H7 (cell line): ENCODE results near the gene SYNGR3. TPM values are rescaled to one million over a fixed set of nuclear protein-coding genes. Genes with fewer than 3 reads are reported as not detected.

Experiments used
- DNase-seq: peaks from one replicate; pipeline ENCODE4 v3.0.0; 2012
- H3K27me3 ChIP-seq: 2 replicates; pipeline ENCODE4 v1.6.0; 2011; ENCODE audit warnings: mild to moderate bottlenecking, low read length; ENCODE audit not compliant: control insufficient read depth, insufficient read depth
- H3K36me3 ChIP-seq: replicated peaks from 2 replicates; pipeline ENCODE4 v1.5.1; 2011; ENCODE audit warnings: low read length; ENCODE audit not compliant: control insufficient read depth, insufficient read depth
- H3K4me3 ChIP-seq: 2 replicates; pipeline ENCODE4 v1.5.1; 2011; ENCODE audit warnings: low read depth, mild to moderate bottlenecking, control low read depth, low read length, moderate library complexity; ENCODE audit not compliant: insufficient read depth
- total RNA-seq: library from RNA; depleted of rRNA; stranded (reverse); fragments of >200 nt; shearing (Covaris generic); gene quantifications from 2 replicates; pipeline ENCODE4 v1.2.3, GENCODE V29; 2014; rRNA removed

Gene SYNGR3
- total RNA-seq, 1 experiment from 2014 or later = 38.6 TPM

- H3K4me3 ChIP-seq = no peak overlapping the region
- no peaks in the 10 kb centered on the region for H3K36me3 ChIP-seq
- no peak for DNase-seq
- no peaks in the 10 kb centered on the region for H3K27me3 ChIP-seq
These were observed 48.0 kb downstream of the SYNGR3 start for GRCh38 chr16:2037647-2038381.

GRCh38 chr16:2038382-2039231, 48.8 kb downstream of the SYNGR3 start:
- H3K27me3 ChIP-seq = no peaks in the 10 kb centered on the region
- peaks cover 2% of the 10 kb centered on the region for H3K36me3 ChIP-seq
- DNase-seq = peak; percentile 84
- no peak overlapping the region for H3K4me3 ChIP-seq

GRCh38 chr16:2039274-2040031, 49.7 kb downstream of the SYNGR3 start:
- peaks cover 2% of the 10 kb centered on the region for H3K36me3 ChIP-seq
- no peak for DNase-seq
- H3K4me3 ChIP-seq = no peak overlapping the region
- no peaks in the 10 kb centered on the region for H3K27me3 ChIP-seq

GRCh38 chr16:2040041-2040786, 50.4 kb downstream of the SYNGR3 start:
- no peak for DNase-seq
- Histone ChIP-seq H3K27me3 (no peaks in the 10 kb centered on the region), H3K36me3 (peaks cover 2% of the 10 kb centered on the region), H3K4me3 (no peak overlapping the region)

- H3K36me3 ChIP-seq = peaks cover 2% of the 10 kb centered on the region
- DNase-seq = no peak
- no peak overlapping the region for H3K4me3 ChIP-seq
- no peaks in the 10 kb centered on the region for H3K27me3 ChIP-seq
These were observed 51.2 kb downstream of the SYNGR3 start for GRCh38 chr16:2040787-2041522.

- peaks cover 2% of the 10 kb centered on the region for H3K36me3 ChIP-seq
These were observed 52.6 kb downstream of the SYNGR3 start for GRCh38 chr16:2042171-2042985.

GRCh38 chr16:2042986-2043666, 53.4 kb downstream of the SYNGR3 start:
- Histone ChIP-seq H3K27me3 (no peaks in the 10 kb centered on the region), H3K4me3 (no peak overlapping the region), H3K36me3 (peaks cover 2% of the 10 kb centered on the region)
- no peak for DNase-seq

More at GRCh38 chr16:2042171-2042985, 52.6 kb downstream of the SYNGR3 start:
- Histone ChIP-seq H3K4me3 (no peak overlapping the region), H3K27me3 (no peaks in the 10 kb centered on the region)
- DNase-seq = no peak

Other genes with a start within 250 kb of the SYNGR3 start
- 147 and 179 TPM in 2 replicates for gene NME3, start 218.4 kb upstream of the SYNGR3 start, total RNA-seq
- 12.7 and 15.3 TPM in 2 replicates for gene EME2, start 217.2 kb upstream of the SYNGR3 start, total RNA-seq
- gene MRPS34, start 216.8 kb upstream of the SYNGR3 start, total RNA-seq = 304 and 324 TPM in 2 replicates
- gene SPSB3, start 207.4 kb upstream of the SYNGR3 start, total RNA-seq = 43.3 and 60.4 TPM in 2 replicates
- gene NUBP2, start 207.0 kb upstream of the SYNGR3 start, total RNA-seq = 138 and 152 TPM in 2 replicates
- gene IGFALS, start 196.3 kb upstream of the SYNGR3 start, total RNA-seq = not detected in 2 replicates
- 45.6 and 51.8 TPM in 2 replicates for gene HAGH, start 163.1 kb upstream of the SYNGR3 start, total RNA-seq
- gene FAHD1, start 162.8 kb upstream of the SYNGR3 start, total RNA-seq = 18.2 and 26.1 TPM in 2 replicates
- 6.4 and 7.9 TPM in 2 replicates for gene MEIOB, start 117.8 kb upstream of the SYNGR3 start, total RNA-seq
- gene HS3ST6, start 71.6 kb upstream of the SYNGR3 start, total RNA-seq = not detected in 2 replicates
- 13.2 and 16.1 TPM in 2 replicates for gene MSRB1, start 46.8 kb upstream of the SYNGR3 start, total RNA-seq
- gene RPL3L, start 35.3 kb upstream of the SYNGR3 start, total RNA-seq = 0.44 TPM in 1 of 2 replicates, not detected in the other
- 305 and 403 TPM in 2 replicates for gene NDUFB10, start 30.4 kb upstream of the SYNGR3 start, total RNA-seq
- 4,719 and 5,018 TPM in 2 replicates for gene RPS2, start 25.1 kb upstream of the SYNGR3 start, total RNA-seq
- not detected in 2 replicates for gene RNF151, start 23.1 kb upstream of the SYNGR3 start, total RNA-seq
- 91.7 and 104 TPM in 2 replicates for gene TBL3, start 17.9 kb upstream of the SYNGR3 start, total RNA-seq
- 1.3 TPM in 1 of 2 replicates, not detected in the other for gene NOXO1, start 8.5 kb upstream of the SYNGR3 start, total RNA-seq
- gene GFER, start 5.8 kb upstream of the SYNGR3 start, total RNA-seq = 75.1 and 77.8 TPM in 2 replicates
- 28.4 and 30.8 TPM in 2 replicates for gene ZNF598, start 19.9 kb downstream of the SYNGR3 start, total RNA-seq
- gene NPW, start 29.8 kb downstream of the SYNGR3 start, total RNA-seq = 2.0 and 2.3 TPM in 2 replicates
- 14.0 and 17.1 TPM in 2 replicates for gene NHERF2, start 36.9 kb downstream of the SYNGR3 start, total RNA-seq
- 104 and 108 TPM in 2 replicates for gene NTHL1, start 57.9 kb downstream of the SYNGR3 start, total RNA-seq
- gene TSC2, start 58.0 kb downstream of the SYNGR3 start, total RNA-seq = 37.6 and 42.6 TPM in 2 replicates
- gene PKD1, start 145.9 kb downstream of the SYNGR3 start, total RNA-seq = 45.6 and 64.4 TPM in 2 replicates
- gene RAB26, start 158.7 kb downstream of the SYNGR3 start, total RNA-seq = 9.2 and 10.7 TPM in 2 replicates
- 147 and 153 TPM in 2 replicates for gene TRAF7, start 165.8 kb downstream of the SYNGR3 start, total RNA-seq
- gene CASKIN1, start 206.6 kb downstream of the SYNGR3 start, total RNA-seq = 1.5 and 2.0 TPM in 2 replicates
- gene MLST8, start 215.5 kb downstream of the SYNGR3 start, total RNA-seq = 25.4 and 28.6 TPM in 2 replicates
- gene BRICD5, start 220.9 kb downstream of the SYNGR3 start, total RNA-seq = 3.9 and 7.4 TPM in 2 replicates
- 42.5 and 57.4 TPM in 2 replicates for gene PGP, start 224.9 kb downstream of the SYNGR3 start, total RNA-seq
- 33.4 and 36.8 TPM in 2 replicates for gene E4F1, start 233.6 kb downstream of the SYNGR3 start, total RNA-seq
- gene DNASE1L2, start 246.5 kb downstream of the SYNGR3 start, total RNA-seq = 0.48 and 0.69 TPM in 2 replicates